Measurements from ENCODE around the gene JAZF1.

- TF ChIP-seq, protein P1, sequence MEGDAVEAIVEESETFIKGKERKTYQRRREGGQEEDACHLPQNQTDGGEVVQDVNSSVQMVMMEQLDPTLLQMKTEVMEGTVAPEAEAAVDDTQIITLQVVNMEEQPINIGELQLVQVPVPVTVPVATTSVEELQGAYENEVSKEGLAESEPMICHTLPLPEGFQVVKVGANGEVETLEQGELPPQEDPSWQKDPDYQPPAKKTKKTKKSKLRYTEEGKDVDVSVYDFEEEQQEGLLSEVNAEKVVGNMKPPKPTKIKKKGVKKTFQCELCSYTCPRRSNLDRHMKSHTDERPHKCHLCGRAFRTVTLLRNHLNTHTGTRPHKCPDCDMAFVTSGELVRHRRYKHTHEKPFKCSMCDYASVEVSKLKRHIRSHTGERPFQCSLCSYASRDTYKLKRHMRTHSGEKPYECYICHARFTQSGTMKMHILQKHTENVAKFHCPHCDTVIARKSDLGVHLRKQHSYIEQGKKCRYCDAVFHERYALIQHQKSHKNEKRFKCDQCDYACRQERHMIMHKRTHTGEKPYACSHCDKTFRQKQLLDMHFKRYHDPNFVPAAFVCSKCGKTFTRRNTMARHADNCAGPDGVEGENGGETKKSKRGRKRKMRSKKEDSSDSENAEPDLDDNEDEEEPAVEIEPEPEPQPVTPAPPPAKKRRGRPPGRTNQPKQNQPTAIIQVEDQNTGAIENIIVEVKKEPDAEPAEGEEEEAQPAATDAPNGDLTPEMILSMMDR (IDR thresholded peaks at IDR 0.05), result no peak
- no peak for TF ChIP-seq ZFX (IDR thresholded peaks at IDR 0.05; ENCODE audit: borderline replicate concordance)
Observed at GRCh38 chr7:27958933-27959548, 221.6 kb downstream of the JAZF1 start.

Measured in 22Rv1 (cell line).